Hypothalamus (tissue), 51 donors: ENCODE results near the gene TBC1D32.
"Not testable (repeated sequence)": the region's sequence is repeated elsewhere in the genome, so short reads cannot be mapped to it uniquely, and the experiment has no call there.

Source experiments
- DNase-seq, 51 donors: peaks; one replicate each; lab custom pipeline; 2025; lab: John Stamatoyannopoulos, UW

The TBC1D32 gene

GRCh38 chr6:121142093-121142492 is 192.2 kb downstream of the TBC1D32 start:
- DNase-seq: no peak

- DNase-seq: no peak
Observed at GRCh38 chr6:121135425-121135824, 198.9 kb downstream of the TBC1D32 start.

- no peak for DNase-seq
Observed at GRCh38 chr6:121134922-121135321, 199.4 kb downstream of the TBC1D32 start.

GRCh38 chr6:121124600-121124999 is 209.7 kb downstream of the TBC1D32 start:
- DNase-seq: no peak

- no peak for DNase-seq
Observed at GRCh38 chr6:121112356-121112755, 221.9 kb downstream of the TBC1D32 start.

GRCh38 chr6:121110733-121111132 is 223.5 kb downstream of the TBC1D32 start:
- no peak for DNase-seq

- no peak for DNase-seq
Observed at GRCh38 chr6:121106962-121107361, 227.3 kb downstream of the TBC1D32 start.

- no peak for DNase-seq
Observed at GRCh38 chr6:121105461-121105860, 228.8 kb downstream of the TBC1D32 start.

- no peak for DNase-seq
Observed at GRCh38 chr6:121093928-121094327, 240.4 kb downstream of the TBC1D32 start.

- no peak for DNase-seq
Observed at GRCh38 chr6:121090492-121090891, 243.8 kb downstream of the TBC1D32 start.

- no peak for DNase-seq
Observed at GRCh38 chr6:121086876-121087275, 247.4 kb downstream of the TBC1D32 start.

- DNase-seq: no peak
Observed at GRCh38 chr6:121076119-121076518, 258.2 kb downstream of the TBC1D32 start.

- DNase-seq: not testable (repeated sequence)
Observed at GRCh38 chr6:121068749-121069148, 265.5 kb downstream of the TBC1D32 start.

- no peak for DNase-seq
Observed at GRCh38 chr6:121067381-121067780, 266.9 kb downstream of the TBC1D32 start.

- DNase-seq: no peak
Observed at GRCh38 chr6:121064345-121064744, 269.9 kb downstream of the TBC1D32 start.

- DNase-seq: peak in 1 of 51 donors; percentile 19
Observed at GRCh38 chr6:121055572-121056163, 278.6 kb downstream of the TBC1D32 start.

- not testable (repeated sequence) for DNase-seq
Observed at GRCh38 chr6:121048593-121048992, 285.7 kb downstream of the TBC1D32 start.

GRCh38 chr6:121044905-121045304 is 289.4 kb downstream of the TBC1D32 start:
- not testable (repeated sequence) for DNase-seq

- DNase-seq: not testable (repeated sequence)
Observed at GRCh38 chr6:121043706-121044105, 290.6 kb downstream of the TBC1D32 start.

- not testable (repeated sequence) for DNase-seq
Observed at GRCh38 chr6:121043211-121043610, 291.1 kb downstream of the TBC1D32 start.

GRCh38 chr6:121042766-121043165 is 291.5 kb downstream of the TBC1D32 start:
- peak in 6 of 51 donors; percentile 0 to 20 (median 2) for DNase-seq

- DNase-seq: no peak
Observed at GRCh38 chr6:121040831-121041230, 293.4 kb downstream of the TBC1D32 start.

- no peak for DNase-seq
Observed at GRCh38 chr6:121033091-121033490, 301.2 kb downstream of the TBC1D32 start.
